SKM-1 (cell line): Measurements from ENCODE around the gene MC1R.
"Not testable (repeated sequence)": the region's sequence is repeated elsewhere in the genome, so short reads cannot be mapped to it uniquely, and the experiment has no call there.

Experiments
- DNase-seq: peaks from one replicate; lab custom pipeline; 2025; ENCODE audit not compliant: unreplicated experiment; lab: John Stamatoyannopoulos, UW

The MC1R gene

DNA sequence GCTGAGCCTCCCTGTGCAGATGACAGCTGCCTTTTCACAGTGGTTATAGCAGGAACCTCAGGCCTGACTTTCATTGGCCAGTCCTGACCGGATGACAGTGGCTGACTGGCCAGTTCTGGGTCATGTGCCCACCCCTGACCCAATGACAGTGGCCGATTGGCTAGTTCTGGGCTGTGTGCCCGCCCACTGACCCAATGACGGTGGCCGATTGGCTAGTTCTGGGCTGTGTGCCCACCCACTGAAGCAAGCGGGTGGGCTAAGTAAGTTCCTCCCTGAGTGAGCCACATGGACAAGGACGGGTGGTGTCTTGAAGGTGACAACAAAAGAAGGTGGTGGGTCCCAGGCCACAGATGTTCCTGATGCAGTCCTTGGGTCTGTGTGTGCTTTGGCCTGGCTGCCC, 39.4 kb downstream of the MC1R start:
- DNase-seq: no peak

DNA sequence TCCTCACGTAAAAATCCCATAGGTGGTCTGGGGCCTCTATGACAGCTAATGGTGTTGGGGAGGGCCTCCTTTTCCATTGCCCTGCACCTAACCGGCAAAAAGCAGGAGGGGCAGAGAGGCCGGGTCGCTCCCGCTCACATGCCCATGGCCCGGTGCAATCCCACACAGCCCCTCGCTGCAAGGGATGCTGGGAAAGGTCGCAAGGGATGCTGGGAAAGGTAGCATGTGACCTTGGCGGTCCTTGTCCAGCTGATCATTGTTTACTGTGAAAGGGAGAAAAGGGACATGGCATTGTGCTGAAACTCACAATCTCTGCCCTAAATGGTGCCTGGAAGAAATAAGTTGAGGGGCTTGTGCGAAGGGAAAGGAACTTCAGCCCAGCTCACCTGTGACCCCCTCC, 39.9 kb downstream of the MC1R start:
- no peak for DNase-seq

DNA sequence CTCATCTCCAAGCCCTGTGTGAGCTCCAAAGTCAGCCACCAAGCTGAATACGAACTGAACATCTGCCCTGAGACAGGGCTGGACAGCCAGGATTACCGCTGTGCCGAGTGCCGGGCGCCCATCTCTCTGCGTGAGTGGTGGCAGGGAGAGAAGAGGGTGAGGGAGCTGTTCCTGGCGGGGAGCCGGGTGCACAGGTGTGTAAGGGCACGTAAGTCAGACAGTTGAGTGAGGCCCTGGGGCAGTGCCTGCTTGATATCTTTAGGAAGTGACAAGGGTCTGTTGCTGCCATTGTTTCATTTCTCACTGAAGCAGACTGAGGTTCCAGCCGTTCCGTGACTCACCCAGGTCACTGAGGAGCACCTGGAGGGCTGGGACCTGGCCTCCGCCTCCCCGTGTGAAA, 42.3 kb downstream of the MC1R start:
- DNase-seq: no peak

DNA sequence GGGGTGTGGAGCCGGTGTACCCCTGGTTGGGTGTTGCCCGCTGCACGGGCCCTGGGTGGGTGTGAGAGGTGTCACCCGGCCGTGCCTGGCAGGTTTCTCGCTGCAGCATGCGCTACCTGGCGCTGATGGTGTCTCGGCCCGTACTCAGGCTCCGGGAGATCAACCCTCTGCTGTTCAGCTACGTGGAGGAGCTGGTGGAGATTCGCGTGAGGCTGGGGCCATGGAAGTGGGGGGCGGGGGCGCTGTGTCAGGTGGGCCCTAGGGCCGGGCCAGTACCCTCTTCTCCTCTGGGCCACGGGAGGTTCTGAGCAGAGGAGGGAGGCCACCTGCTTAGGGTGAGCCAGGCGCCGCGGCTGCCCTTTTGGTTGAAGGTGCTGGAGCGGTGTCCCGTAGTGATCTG, 43.3 kb downstream of the MC1R start:
- DNase-seq: no peak

DNA sequence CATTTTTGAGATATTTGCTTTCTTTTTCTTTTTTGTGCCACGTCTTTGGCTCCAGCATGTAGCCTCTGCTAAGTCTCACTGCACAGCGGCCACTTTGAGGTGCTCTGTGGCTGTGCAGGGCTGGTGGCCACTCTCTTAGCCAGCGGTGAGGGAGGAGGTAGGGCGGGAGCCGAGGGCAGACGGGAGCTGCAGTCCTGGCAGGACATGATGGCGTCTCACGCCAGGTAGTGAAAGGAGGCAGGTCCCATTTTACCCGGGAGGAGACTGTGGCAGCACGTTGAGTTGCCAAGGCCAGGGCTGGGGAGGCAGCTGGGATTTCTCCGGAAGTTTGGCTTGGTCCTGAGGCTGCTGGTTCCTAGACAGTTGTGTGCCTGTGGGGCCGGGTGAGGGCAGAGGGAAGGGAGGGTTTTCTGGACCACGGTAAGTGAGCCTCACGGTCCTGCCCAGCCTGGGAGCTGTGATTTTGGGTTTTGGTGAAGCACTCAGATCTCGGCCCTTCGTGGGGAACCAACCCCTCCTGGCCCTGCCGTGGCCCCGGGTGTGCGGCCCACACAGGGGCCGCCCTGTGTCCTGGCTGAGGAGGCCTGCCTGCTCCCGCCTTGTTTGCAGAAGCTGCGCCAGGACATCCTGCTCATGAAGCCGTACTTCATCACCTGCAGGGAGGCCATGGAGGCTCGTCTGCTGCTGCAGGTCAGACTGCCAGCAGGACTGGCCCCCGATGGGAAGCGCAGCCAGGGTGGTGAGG, 44.3 kb downstream of the MC1R start:
- DNase-seq: no peak

DNA sequence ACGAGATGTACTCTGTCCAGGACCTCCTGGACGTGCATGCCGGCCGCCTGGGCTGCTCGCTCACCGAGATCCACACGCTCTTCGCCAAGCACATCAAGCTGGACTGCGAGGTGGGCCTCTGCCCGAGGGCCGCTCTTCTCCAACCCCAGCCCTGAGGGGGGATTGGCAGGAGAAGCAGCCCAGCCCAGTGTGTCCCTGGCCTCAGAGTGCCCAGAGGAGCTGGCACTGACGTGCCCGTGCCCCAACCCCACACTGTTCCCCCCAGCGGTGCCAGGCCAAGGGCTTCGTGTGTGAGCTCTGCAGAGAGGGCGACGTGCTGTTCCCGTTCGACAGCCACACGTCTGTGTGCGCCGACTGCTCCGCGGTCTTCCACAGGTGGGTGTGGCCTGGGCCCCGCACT, 45.5 kb downstream of the MC1R start:
- no peak for DNase-seq

DNA sequence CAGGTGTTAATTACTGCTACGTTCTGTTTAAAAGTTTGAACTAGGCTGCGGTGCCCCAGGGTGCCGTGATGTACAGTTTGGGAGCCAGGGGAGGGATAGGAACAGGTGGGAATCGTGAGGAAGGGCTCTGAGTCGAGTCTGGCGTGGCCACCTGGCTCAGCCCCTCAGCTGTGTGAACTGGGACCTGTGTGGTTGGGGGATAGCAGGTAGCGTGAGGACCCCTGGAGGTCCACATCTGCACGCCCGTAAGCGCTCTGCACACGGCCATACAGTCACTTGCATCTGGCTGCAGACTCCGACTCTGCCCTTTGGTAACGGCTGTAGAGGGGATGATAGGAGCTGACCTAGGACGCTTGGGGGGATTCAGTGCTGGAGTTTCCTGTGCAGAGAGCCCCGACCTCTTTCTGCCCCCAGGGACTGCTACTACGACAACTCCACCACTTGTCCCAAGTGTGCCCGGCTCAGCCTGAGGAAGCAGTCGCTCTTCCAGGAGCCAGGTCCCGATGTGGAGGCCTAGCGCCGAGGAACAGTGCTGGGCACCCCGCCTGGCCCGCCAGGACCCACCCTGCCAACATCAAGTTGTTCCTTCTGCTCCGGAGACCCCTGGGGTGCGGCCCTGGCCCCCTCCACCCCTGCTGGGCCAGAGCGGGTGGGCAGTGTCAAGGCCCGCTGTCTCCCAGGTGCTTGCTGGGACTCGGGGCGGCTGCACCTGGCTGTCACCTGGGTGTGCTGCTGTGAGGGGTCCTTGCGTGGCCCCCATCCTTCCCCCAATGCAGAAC, 47.0 kb downstream of the MC1R start:
- DNase-seq: no peak

DNA sequence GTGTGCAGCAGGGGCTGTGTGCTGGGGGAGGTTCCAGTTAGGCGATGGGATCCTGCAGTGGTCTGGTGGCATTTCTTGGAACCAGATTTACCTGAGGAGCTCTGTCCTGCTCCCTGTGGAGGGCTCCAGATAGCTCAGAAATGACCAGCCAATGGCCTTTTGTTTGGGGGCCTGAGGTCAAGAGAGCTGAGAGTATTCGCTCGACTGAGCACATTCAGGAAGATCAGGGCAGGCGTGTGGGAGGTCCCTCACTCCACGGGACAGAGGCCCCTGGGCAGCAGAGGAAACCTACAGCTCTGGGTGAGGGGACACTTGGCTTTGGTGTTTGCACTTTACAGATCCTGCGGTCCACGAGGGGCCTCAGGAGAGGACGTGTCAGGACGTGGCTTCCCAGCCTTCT, 48.1 kb downstream of the MC1R start:
- no peak for DNase-seq

DNA sequence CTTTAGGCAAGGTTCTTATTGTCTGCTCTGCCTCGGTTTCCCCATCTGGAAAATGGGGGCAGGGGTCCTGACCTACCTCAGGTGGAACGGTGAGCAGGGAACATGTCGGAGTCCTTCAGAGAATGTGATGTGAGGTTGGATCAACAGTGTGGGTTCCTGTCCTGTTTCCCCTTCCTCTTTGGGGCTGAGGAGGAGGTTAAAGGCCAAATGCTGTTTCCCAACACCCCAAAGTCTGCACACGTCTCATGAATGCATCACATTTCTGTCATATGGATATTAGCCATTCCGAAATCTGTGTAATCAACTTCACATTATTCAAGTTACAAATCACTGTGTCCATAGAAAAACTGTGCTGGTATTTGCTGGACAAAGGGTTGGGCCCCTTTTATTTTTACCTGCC, 48.8 kb downstream of the MC1R start:
- not testable (repeated sequence) for DNase-seq

DNA sequence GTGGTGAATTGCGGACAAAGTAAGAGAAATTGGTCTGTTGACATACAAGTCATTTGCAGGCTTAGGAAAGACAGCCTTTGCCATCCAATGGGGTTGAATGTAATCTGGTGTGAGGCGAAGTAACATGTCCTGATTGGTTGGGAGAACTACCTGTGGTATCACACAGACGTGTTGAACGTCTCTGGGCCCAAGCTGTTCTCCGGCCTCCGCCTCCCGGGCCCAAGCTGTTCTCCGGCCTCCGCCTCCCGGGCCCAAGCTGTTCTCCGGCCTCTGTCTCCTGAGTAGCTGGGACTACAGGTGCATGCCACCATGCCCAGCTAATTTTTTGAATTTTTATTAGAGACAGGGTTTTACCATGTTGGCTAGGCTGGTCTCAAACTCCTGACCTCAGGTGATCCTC, 49.4 kb downstream of the MC1R start:
- DNase-seq: not testable (repeated sequence)

DNA sequence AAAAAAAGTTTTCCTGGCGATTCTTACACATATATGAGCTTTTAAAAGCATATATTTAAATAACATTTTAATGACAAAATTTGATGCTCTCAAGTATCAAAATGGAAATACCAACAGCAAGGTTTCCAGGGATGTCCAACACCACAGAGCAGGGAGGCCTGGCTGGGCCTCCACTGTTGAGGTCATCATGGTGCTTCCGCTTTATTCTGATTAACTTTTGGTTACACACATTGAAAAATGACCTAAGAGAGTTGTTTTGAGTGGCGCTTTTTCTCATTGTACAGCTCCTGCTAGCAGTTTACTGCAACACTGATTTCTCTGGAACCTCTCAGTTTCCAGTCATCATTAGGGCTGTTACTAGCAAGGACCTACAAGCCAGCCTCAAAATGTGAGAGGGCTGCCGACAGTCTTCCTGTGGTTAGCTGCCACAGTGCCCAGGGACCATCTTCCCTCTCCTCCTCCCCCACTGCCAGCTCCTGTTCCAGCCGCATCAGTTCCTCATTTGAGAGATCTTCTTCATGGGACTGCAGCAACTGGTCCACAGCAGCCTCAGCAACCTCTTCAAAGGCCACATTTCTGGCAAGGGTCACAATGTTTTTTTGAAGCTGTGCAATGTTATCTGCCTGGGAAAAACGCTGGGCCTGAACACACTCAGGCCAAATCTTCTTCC, 51.2 kb downstream of the MC1R start:
- peak; percentile 75 for DNase-seq
